Sigmoid colon (tissue), 7 donors: ENCODE measurements around the gene NEBL. TPM values are rescaled to one million over a fixed set of nuclear protein-coding genes. Genes with fewer than 3 reads are reported as not detected.

Experiments used
- DNase-seq: peaks from one replicate; pipeline ENCODE4 v3.0.0-alpha.2; 2019
- H3K27ac ChIP-seq, 4 donors: fragments of 200-600 bp; sonication (generic); one replicate each; pipeline ENCODE4 v1.5.1; 2016 to 2019; ENCODE audit warnings: mild to moderate bottlenecking in 1 of 4
- H3K27me3 ChIP-seq, 3 donors: fragments of 200-600 bp; sonication (generic); one replicate each; pipeline ENCODE4 v1.5.1; 2019; ENCODE audit warnings: mild to moderate bottlenecking in 1 of 3
- H3K36me3 ChIP-seq, 4 donors: fragments of 200-600 bp; sonication (generic); one replicate each; pipeline ENCODE4 v1.5.1; 2016 to 2019
- H3K4me1 ChIP-seq, 4 donors: fragments of 200-600 bp; sonication (generic); one replicate each; pipeline ENCODE4 v1.5.1; 2017 to 2019
- H3K4me3 ChIP-seq, 4 donors: fragments of 200-600 bp; sonication (generic); one replicate each; pipeline ENCODE4 v1.5.1; 2017 to 2019; ENCODE audit warnings: mild to moderate bottlenecking in 2 of 4, moderate library complexity in 1 of 4
- H3K9me3 ChIP-seq, 4 donors: fragments of 200-600 bp in 3 of 4; sonication (generic) in 3 of 4; one replicate each; pipeline versions ENCODE4 v1.5.1 to v1.6.1; 2013 to 2019
- EP300 ChIP-seq, 4 donors: sonication (generic); formaldehyde crosslinking; IDR thresholded peaks; one replicate each; pipeline ENCODE4 v1.6.1; 2017; ENCODE audit warnings: antibody characterized with exemption in 4 of 4
- POLR2A ChIP-seq, 2 donors: fragments of 450-650 bp; IDR thresholded peaks; one replicate each; pipeline ENCODE4 v1.6.1; 2016; ENCODE audit warnings: antibody characterized with exemption in 2 of 2, mild to moderate bottlenecking in 2 of 2, moderate library complexity in 2 of 2
- POLR2AphosphoS5 ChIP-seq, 4 donors: sonication (generic); formaldehyde crosslinking; IDR thresholded peaks; one replicate each; pipeline ENCODE4 v1.6.1; 2017; ENCODE audit warnings: antibody characterized with exemption in 4 of 4
- WGBS, 2 donors: extraction: QIAGEN DNeasy Blood & Tissue Kit; methylation state at CpG; one replicate each; pipeline ENCODE4 v1.1.7; 2013; 5-methylcytosine and 5-hydroxymethylcytosine counted together
- intact Hi-C: fragments of 100-400 bp; cut with DNase I; formaldehyde crosslinking; loops from one replicate; pipeline ENCODE4 v1.15.1; 2023
- polyA plus RNA-seq, 3 donors: library from polyadenylated mRNA; stranded (reverse); fragments of 200-250 nt; gene quantifications; one replicate each; pipeline ENCODE4 v1.2.3, GENCODE V29; 2013
- total RNA-seq, 4 donors: library from RNA; depleted of rRNA; stranded (reverse); fragments of >200 nt; gene quantifications; one replicate each; pipeline ENCODE4 v1.1.0, GENCODE V29; 2016
- TF ChIP-seq, protein P1 (sequence below), 4 experiments: fragments of 450-650 bp in 3 of 4; fragments of 200-600 bp in 1 of 4; IDR thresholded peaks; one replicate each; pipeline ENCODE4 v1.5.1; 2016 to 2019; ENCODE audit warnings: antibody characterized with exemption in 4 of 4, mild to moderate bottlenecking in 3 of 4, moderate library complexity in 2 of 4
- donor health status: healthy with polysubstance abuse.
- donor health status: Bipolar disorder and iron deficiency.
- donor health status: healthy.

The NEBL gene
- total and polyA plus RNA-seq, 7 donors = 1.1 to 4.9 (median 2.1) TPM

DNA sequence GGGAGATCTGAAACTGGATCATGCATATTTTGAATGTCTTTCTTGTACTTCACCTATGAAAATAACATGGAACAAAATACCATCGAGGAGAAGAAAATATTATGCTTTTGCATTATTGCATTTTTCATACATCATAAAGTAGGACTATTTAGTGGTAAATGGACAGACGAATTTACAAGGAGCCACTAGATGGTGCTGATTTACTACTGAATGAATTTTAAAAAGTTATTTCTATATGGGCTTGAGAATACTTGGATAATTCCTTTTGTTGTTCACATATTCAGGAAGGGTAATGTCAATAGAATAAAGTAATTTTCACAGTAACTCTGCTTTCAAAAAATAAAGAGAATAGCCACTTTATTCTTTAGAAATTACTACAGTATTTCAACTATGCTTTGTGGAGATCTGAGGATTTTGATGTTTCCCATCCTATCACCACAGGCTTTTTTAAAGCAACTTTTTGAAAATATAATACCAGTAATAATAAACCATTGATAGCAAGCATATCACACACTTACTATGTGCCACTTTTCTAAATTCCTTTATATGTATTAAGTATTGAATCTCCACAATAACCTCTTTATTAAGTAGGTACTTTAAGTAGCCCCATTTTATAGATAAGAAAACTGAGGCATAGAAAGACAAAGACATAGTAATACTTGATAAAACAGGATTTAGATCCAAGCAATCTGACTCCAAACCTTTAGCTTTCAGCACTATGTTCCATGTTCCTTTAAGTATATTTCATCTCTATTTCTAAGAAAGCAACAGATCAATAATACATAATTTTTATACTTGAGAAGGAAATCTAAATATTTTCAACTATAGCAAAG, 38.6 kb downstream of the NEBL start:
- intact Hi-C loops = loop anchor here (5.0 to 10.0 kb wide), 2 partner anchors 1044 to 1446 kb away; partner anchors contain the start of gene PLXDC2
- Histone ChIP-seq H3K4me1 (no peaks in the 10 kb centered on the region), H3K27ac (no peak overlapping the region), H3K27me3 (no peaks in the 10 kb centered on the region), H3K4me3 (no peak overlapping the region), H3K36me3 (no peaks in the 10 kb centered on the region), H3K9me3 (no peaks in the 10 kb centered on the region)
- no peak for DNase-seq
- 9 to 13% methylated on average over 2 of the region's 2 CpGs for WGBS, 2 donors
- TF ChIP-seq POLR2AphosphoS5 (IDR thresholded peaks at IDR 0.05) = no peak
- no peak for TF ChIP-seq EP300 (IDR thresholded peaks at IDR 0.05)
- TF ChIP-seq, protein P1, sequence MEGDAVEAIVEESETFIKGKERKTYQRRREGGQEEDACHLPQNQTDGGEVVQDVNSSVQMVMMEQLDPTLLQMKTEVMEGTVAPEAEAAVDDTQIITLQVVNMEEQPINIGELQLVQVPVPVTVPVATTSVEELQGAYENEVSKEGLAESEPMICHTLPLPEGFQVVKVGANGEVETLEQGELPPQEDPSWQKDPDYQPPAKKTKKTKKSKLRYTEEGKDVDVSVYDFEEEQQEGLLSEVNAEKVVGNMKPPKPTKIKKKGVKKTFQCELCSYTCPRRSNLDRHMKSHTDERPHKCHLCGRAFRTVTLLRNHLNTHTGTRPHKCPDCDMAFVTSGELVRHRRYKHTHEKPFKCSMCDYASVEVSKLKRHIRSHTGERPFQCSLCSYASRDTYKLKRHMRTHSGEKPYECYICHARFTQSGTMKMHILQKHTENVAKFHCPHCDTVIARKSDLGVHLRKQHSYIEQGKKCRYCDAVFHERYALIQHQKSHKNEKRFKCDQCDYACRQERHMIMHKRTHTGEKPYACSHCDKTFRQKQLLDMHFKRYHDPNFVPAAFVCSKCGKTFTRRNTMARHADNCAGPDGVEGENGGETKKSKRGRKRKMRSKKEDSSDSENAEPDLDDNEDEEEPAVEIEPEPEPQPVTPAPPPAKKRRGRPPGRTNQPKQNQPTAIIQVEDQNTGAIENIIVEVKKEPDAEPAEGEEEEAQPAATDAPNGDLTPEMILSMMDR (IDR thresholded peaks at IDR 0.05) = peak in 2 of 4 experiments; percentile 10 to 40

DNA sequence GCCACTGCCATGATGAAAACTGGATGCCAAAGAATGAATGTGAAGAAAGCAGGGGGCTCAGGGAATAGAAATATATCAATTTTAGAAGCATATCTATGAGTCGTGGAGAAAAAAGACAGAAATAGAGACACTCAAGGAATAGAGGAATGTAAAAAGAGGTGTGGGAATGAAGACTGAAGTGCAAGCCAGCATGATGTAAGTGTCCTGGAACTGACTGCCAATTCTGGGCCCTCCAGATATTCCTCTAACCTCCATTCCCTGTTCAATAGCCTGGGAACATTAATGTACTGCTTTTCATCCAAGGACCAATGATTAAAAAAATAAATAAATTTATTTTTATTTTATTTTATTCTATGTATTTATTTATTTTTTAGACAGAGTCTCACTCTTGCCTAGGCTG, 40.6 kb downstream of the NEBL start:
- H3K4me1 ChIP-seq = no peaks in the 10 kb centered on the region
- no peak overlapping the region for H3K27ac ChIP-seq
- no peaks in the 10 kb centered on the region for H3K27me3 ChIP-seq
- no peaks in the 10 kb centered on the region for H3K36me3 ChIP-seq
- DNase-seq = no peak
- TF ChIP-seq, protein P1 (IDR thresholded peaks at IDR 0.05) = no peak
- TF ChIP-seq POLR2AphosphoS5 (IDR thresholded peaks at IDR 0.05) (no peak), POLR2A (IDR thresholded peaks at IDR 0.05) (no peak), EP300 (IDR thresholded peaks at IDR 0.05) (no peak)
- intact Hi-C loops = loop anchor here (5.0 to 10.0 kb wide), 2 partner anchors 1042 to 1444 kb away; partner anchors contain the start of gene PLXDC2
- H3K9me3 ChIP-seq = no peaks in the 10 kb centered on the region
- 83 to 84% methylated on average over 1 of the region's 1 CpG for WGBS, 2 donors
- H3K4me3 ChIP-seq = no peak overlapping the region

DNA sequence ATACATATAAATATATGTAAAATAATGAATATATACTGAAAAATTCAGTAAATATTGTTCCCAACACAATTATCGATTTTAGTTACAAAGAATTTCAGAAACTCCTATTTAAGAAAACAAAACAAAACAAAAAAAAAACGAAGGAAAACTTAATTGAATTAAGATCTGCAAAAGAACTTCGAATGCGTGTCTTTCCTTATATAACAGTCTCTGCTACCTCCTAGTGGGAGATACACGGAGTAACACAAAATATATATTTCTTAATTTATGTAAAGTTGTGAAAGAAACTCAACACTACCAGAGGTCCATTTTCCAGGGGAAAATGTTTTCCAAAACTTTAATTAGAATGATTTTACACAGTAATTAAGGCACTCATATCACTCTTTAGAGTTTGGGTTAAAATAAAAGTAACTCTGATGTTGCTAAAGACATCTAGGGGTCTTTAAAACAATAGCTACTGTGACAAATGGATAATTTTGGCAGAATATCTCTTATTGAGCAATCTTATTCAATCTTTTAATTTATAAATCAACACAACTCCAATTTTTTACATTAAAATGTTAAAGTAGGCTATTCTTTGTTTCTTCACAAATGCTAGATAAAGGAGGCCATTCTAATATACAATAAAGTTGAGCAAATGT, 41.6 kb downstream of the NEBL start:
- no peaks in the 10 kb centered on the region for H3K4me1 ChIP-seq
- DNase-seq = no peak
- no peak overlapping the region for H3K4me3 ChIP-seq
- no peaks in the 10 kb centered on the region for H3K36me3 ChIP-seq
- 45 to 64% methylated on average over 5 of the region's 5 CpGs for WGBS, 2 donors
- no peaks in the 10 kb centered on the region for H3K9me3 ChIP-seq
- no peaks in the 10 kb centered on the region for H3K27me3 ChIP-seq
- H3K27ac ChIP-seq = no peak overlapping the region
- TF ChIP-seq, protein P1 (IDR thresholded peaks at IDR 0.05) = peak in 1 of 4 experiments; percentile 39
- no peak for TF ChIP-seq EP300 (IDR thresholded peaks at IDR 0.05)
- intact Hi-C loops = loop anchor here (5.0 to 10.0 kb wide), 2 partner anchors 1041 to 1443 kb away; partner anchors contain the start of gene PLXDC2

DNA sequence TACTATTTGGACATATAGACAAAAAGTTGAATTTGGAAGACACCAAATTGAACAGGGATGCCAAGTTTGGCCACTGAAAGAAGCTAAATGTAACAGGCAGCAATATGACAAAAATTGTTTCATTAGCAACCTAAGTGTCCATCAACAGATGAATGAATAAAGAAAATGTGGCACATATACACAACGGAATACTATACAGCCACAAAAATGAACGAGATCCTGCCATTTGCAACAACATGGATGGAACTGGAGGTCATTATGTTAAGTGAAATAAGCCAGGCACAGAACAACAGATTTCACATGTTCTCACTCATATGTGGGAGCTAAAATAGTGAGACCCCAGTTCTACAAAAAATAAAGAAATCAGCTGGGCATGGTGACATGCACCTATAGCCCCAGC, 43.8 kb downstream of the NEBL start:
- H3K27ac ChIP-seq = no peak overlapping the region
- H3K4me1 ChIP-seq = no peaks in the 10 kb centered on the region
- 94 to 98% methylated on average over 2 of the region's 2 CpGs for WGBS, 2 donors
- H3K9me3 ChIP-seq = no peaks in the 10 kb centered on the region
- TF ChIP-seq, protein P1 (IDR thresholded peaks at IDR 0.05) = no peak
- TF ChIP-seq EP300 (IDR thresholded peaks at IDR 0.05) = no peak
- no peak for TF ChIP-seq POLR2AphosphoS5 (IDR thresholded peaks at IDR 0.05)
- DNase-seq = no peak
- no peaks in the 10 kb centered on the region for H3K36me3 ChIP-seq
- H3K4me3 ChIP-seq = no peak overlapping the region
- intact Hi-C loops = loop anchor here (10.0 kb wide), 1 partner anchor 1038 kb away; the partner anchor contains the start of gene PLXDC2
- no peaks in the 10 kb centered on the region for H3K27me3 ChIP-seq
